NCI-H128 (cell line): ENCODE data around the gene RFLNA.
"Not testable (repeated sequence)": the region's sequence is repeated elsewhere in the genome, so short reads cannot be mapped to it uniquely, and the experiment has no call there.

Experiments used
- DNase-seq: peaks from one replicate; lab custom pipeline; 2025; ENCODE audit not compliant: unreplicated experiment; lab: John Stamatoyannopoulos, UW

RFLNA gene

GRCh38 chr12:124318278-124319020 lies 23.6 kb downstream of the RFLNA start:
- DNase-seq: no peak

- DNase-seq: no peak
Measured at GRCh38 chr12:124319368-124320050, 24.6 kb downstream of the RFLNA start.

DNA sequence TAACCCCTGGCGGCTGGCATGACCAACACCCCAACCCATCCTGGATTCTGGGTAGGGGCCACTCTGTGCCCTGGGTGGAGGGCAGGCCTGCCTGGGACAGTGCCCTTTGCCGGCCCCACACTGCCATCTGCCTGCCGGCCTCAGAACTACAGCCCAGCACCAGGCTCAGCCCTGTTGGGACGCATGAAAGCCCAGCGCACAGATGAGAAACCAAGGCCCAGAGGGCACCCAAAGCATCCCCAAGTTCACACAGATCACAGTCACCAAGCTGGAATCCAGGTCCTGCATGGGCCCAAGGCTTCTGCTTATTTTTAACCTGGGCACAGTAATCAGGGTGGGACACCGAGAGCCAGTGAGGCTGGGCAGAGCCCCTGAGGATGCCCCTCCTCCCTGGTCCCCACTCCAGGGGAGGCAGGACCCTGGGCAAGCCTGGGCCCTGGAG lies 26.2 kb downstream of the RFLNA start:
- no peak for DNase-seq

DNA sequence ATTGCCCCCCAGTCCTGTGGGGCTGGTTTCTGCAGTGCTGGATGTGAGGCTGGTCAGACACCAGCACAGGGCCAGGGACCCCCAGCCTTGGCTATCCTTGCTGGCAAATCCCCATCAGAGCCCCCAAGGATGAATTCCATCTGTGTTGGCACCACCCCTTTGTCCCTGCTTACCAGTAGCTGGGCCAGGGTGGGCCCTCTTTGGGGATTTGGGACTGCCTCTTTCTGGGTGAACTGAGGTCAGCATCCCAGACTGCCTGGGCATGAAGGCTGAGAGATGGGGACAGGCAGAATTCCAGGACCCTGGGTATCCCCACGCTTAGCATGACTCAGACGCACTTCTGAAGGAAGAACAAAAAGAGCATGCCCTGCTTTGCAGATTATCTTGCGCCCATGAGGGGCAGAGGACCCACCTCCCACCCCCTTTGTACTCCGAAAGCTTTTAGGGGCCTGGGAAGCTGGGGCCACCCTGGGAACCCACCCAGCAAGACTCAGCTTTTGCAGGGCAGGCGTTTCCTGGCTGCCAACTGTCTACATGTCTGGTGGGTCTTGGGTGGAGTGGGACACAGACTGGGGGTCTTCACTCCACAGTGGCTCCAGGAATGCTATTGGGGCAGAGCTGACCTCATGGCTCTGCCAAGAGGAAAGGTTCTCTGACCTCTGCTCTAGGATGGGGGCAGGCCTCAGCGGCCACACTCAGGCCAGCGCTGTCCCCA lies 26.8 kb downstream of the RFLNA start:
- DNase-seq: no peak

DNA sequence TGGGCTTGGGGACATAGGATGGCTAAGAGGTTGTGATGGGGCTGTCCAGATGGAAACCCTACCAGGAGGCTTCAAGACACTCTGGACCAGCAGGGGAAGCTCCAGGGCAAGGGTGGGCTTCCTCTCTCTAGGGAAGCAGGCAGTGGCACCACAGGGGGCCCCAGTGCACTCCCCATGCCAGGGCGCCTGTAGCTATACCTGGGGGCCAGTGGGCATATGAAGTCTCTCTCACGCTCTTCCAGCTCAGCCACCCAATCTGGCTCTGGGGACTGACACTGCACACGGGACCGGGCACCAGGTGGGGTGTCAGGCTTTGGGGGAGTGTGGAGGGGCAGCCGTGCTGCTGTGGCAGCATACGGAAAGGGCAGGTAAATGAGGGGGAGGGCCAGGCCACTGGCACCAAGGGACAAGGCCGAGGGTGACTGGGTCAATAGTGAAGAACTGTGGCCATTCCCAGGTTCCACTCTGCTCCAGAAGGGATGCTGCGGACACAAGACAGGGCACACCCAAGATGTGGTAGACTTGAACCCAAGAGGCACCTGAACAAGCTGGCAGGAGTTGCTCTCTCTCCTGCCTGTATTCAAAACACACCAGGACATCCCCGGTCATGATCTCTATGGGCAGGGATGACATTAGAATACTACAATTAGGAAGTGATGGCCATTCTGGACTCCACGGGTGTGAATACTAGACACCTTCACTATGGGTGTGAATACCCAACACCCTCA lies 27.5 kb downstream of the RFLNA start:
- DNase-seq: no peak

GRCh38 chr12:124322999-124323328 lies 28.1 kb downstream of the RFLNA start:
- not testable (repeated sequence) for DNase-seq

DNA sequence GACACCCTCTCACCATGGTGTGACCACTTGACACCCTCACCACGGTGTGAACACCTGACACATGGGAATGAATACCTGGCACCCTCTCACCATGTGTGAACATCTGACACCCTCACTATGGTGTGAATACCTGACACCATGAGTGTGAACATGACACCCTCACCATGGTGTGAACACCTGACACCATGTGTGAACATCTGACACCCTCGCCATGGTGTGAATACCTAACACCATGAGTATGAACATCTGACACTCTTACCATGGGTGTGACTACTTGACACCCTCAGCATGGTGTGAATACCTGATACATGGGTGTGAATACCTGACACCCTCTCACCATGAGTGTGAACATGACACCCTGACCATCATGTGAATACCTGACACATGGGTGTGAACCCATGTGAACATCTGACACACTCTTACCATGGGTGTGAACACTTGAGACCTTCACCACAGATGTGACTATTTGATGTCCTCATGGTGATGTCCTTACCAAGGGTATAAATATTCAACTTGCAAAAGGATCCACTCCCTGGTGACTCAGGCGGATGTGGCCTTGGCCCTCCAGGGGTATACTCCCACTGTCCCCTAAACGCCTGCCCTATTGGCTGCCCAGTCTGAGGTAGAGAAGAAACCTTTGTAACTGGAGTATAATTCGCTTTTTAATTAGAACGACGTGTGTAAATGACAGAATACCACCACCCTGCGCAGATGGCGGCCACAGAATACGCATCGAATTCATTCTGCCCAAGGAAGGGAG lies 29.1 kb downstream of the RFLNA start:
- no peak for DNase-seq

DNA sequence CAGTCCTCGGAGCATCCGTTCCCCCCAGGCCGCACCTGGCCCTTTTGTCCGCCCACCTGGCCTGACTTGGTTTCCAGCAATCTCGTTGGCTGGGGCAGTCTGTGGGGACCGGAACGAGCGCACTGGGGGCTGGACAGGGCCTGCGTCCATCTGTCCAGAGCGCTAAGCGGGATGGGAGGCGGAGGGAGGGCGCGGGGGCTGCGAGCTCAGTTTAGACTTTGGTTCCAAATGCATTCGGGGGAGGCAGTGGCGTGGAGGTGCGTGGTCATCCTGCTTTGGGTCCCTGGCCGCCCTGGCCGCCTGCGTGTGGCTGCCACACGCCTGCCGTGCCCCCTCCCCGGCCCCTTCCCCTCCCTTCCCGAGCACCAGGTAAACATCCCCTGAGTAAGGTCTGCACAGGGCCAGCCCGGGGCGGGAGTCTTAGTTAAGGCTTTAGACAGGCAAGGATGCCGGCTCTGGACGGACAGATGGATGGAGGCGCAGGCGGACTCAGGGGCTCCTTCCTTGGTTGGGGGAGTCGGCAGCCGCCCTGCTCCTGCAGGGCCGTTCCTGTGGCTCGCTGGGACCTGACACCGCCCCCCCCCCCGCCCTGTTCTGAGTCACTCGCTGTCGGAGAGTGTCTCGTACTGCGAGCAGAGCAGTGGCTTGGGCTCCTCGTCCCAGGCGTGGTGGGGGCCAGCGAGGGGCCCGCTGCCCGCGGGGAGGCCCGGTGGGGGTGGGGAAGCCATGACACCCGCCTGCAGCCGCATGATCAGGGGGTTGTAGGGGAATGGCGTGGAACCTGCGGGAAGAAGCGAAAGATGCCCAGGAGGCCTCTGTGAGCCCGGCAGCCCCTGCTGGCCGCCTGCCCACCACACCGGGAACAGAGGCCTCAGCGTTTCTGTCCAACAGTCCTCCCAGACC lies 30.2 kb downstream of the RFLNA start:
- DNase-seq: no peak

DNA sequence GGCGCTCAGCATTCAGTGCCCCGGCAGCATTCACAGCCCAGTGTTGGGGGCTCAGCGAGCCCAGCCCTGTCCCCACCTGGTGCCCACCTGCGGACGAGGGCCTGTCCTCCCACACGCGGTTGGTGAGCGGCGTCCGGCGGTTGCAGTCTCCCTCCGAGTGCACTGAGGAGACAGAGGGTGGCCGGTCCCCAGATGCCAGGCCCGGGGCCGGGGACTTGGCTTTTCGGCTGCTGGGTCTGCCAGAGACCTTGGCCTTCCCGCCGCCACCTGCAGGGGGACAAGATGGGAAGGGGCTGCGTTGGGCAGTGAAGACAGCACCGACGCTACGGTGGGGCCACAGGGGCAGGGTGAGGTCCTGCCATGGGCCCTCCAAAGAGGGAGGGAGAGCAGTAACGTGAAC lies 31.2 kb downstream of the RFLNA start:
- DNase-seq: no peak

DNA sequence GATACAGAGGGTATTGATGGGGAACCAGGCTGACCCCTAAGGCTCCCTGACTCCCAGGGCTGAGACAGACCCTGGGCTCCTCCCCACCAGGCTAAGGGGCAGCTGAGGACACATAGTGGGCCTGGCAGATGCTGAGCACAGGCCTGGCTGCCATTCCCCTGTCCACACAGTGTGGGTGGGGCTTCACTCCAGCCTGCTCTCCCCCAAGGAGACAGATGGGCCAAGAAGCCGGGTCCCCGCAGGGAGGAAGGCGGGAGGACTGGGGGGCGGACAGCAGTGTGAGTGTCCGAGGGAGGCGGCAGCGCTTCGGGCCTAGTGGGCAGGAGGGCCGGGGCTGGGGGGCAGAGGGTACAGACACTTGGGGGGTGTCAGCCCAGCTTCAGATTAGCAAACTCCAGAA lies 32.0 kb downstream of the RFLNA start:
- DNase-seq: no peak

- no peak for DNase-seq
Measured at GRCh38 chr12:124327362-124328043, 32.6 kb downstream of the RFLNA start.

GRCh38 chr12:124328116-124328515 lies 33.2 kb downstream of the RFLNA start:
- no peak for DNase-seq

- DNase-seq: no peak
Measured at GRCh38 chr12:124328636-124329035, 33.7 kb downstream of the RFLNA start.

DNA sequence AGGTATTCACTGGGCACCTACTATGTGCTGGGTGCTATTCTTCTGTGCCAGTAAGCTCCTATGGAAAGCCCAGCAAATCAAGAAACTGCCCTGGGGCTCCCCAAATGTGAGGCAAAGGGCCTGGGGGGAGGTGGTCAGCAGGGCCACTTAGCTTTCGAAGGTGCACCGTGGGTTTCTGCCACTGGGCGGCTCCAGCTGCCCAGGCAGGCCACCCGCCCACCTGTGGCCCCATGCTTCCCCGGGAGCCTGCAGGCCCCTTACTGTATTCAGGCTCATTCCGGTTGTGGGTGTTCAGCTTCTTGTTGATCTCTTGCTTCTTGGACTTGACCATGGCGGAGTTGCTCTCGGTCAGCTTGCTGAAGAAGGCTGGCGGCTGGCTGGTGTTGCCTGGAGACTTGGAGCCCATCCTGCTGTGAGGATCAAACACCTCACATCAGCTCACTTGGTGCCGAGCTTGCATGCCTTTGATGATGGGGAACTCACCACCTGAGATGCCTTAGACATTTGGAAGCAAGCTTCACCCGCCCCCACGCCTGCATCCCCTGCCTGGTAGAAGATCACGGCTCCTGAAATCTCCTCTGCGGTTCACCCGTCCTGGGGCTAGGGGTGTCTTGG lies 37.3 kb downstream of the RFLNA start:
- DNase-seq: no peak

DNA sequence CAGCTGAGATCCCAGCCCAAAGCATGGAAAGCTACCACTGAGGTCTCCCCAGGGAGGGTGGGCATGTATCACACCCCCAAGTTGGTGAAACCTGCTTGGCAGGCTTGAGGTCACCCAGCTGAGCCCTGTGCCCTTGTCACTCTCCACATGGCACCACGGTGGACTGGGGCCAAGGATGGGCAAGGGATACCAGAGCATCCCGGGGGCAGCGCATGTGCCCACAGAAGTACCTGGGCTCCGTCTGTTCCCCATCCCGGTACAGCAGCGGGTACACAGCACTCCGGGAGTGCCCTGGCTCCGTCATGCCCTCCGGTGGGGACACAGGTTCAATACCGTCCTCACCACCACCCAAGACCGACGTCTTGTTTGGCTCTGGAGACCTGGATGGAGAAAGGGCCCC lies 38.0 kb downstream of the RFLNA start:
- DNase-seq: no peak

- no peak for DNase-seq
Measured at GRCh38 chr12:124333724-124334123, 38.8 kb downstream of the RFLNA start.

GRCh38 chr12:124334266-124334665 lies 39.4 kb downstream of the RFLNA start:
- DNase-seq: no peak

GRCh38 chr12:124334976-124335375 lies 40.1 kb downstream of the RFLNA start:
- DNase-seq: no peak
